AG09309 (cell line): Measurements from ENCODE around the gene MAMSTR.

Experiments
- DNase-seq: peaks from one replicate; pipeline ENCODE4 v3.0.0-alpha.2; 2010; ENCODE audit warnings: low read depth
- H3K4me3 ChIP-seq: 2 replicates; pipeline ENCODE4 v1.5.1; 2011; ENCODE audit warnings: mild to moderate bottlenecking, low read depth, low read length, moderate library complexity; ENCODE audit not compliant: control insufficient read depth
- CTCF ChIP-seq: IDR thresholded peaks from 2 replicates; pipeline ENCODE4 v1.5.1; 2011; ENCODE audit warnings: mild to moderate bottlenecking, low read depth, low read length, inconsistent platforms; ENCODE audit not compliant: insufficient read depth, control insufficient read depth; ENCODE audit errors: missing control alignments

The MAMSTR gene

GRCh38 chr19:48737360-48737998 lies 18.0 kb upstream of the MAMSTR start:
- no peak for TF ChIP-seq CTCF
- no peak for DNase-seq
- no peak overlapping the region for H3K4me3 ChIP-seq

- DNase-seq: no peak
- H3K4me3 ChIP-seq: no peak overlapping the region
- no peak for TF ChIP-seq CTCF
These were observed 15.6 kb upstream of the MAMSTR start for GRCh38 chr19:48735031-48735615.

GRCh38 chr19:48734625-48735024 lies 15.1 kb upstream of the MAMSTR start:
- H3K4me3 ChIP-seq: no peak overlapping the region
- DNase-seq: no peak
- no peak for TF ChIP-seq CTCF

GRCh38 chr19:48731452-48731851 lies 11.9 kb upstream of the MAMSTR start:
- DNase-seq: no peak
- H3K4me3 ChIP-seq: no peak overlapping the region
- no peak for TF ChIP-seq CTCF

- no peak for TF ChIP-seq CTCF
- DNase-seq: no peak
- H3K4me3 ChIP-seq: no peak overlapping the region
These were observed 9.6 kb upstream of the MAMSTR start for GRCh38 chr19:48728911-48729664.

GRCh38 chr19:48726556-48726955 lies 7.0 kb upstream of the MAMSTR start:
- no peak for DNase-seq
- H3K4me3 ChIP-seq: no peak overlapping the region
- TF ChIP-seq CTCF: no peak
